HG02981 (cell line): ENCODE results near the gene FBXW5.

Source experiments
- ATAC-seq: cut with Tn5 transposase; IDR thresholded peaks from one replicate; pipeline ENCODE4 v1.9.1; 2021; ENCODE audit warnings: mild to moderate bottlenecking, moderate library complexity; ENCODE audit not compliant: unreplicated experiment

The FBXW5 gene

GRCh38 chr9:136978073-136978864, 33.7 kb upstream of the FBXW5 start:
- no peak for ATAC-seq

DNA sequence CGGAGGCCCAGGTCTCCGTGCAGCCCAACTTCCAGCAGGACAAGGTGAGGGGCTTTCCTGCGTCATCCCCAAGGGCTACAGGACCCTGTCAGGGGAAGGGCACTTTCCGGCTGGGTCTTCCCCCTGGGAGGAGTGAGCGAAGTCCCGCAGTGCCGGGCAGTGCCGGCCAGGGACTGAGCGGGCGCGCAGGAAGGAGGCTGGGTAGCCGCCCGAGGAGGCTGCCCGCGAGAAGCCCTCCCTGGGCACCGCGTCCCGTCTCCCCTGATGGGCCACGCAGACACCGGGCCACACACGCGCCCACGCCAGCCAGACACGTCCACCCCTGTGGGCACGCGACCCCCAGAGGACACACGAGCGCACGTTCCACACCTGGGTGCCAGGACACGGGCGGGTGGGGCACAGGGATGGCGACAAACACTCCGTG, 33.1 kb upstream of the FBXW5 start:
- ATAC-seq = no peak

DNA sequence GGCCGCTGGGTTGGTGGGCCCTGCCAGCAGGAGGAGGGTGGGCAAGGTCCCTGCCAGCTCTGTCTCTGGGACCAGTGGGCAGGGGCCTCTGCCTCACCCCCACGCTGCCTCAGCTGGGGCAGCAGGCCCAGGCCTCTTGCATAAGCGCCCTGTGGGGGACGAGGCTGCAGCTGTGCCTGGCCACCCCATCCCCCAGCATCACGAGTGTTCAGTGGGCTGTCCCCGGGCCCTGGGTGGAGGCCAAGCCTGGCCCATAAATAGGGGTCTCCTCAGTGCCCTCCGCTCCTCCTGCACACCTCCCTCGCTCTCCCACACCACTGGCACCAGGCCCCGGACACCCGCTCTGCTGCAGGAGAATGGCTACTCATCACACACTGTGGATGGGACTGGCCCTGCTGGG, 32.7 kb upstream of the FBXW5 start, which contains the start of gene PTGDS:
PTGDS (plus strand) TSS at position 282 of the 400 bp plus-strand sequence; CDS start at position 357, 75 bp downstream.
- ATAC-seq = no peak

DNA sequence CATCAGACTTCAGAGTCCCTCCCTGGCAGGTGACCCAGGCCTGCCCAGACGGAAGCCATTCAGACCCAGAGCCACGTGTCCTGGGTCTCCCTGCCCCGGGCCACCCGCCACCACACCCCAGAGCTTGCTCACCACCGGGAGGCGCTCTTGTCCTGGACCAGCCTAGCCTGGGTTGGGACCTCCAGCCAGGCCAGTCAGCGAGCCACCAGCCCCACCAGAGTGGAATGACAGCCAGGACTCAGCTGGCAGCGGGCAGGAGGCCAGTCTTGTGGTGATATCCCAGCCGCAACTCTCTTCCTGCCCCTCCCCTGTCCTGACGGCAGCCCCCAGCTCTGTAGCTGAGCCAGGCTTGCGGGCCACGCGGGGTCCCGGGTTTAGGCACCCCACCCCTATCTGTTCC, 31.1 kb upstream of the FBXW5 start:
- ATAC-seq = no peak

- no peak for ATAC-seq
These were observed 30.4 kb upstream of the FBXW5 start for GRCh38 chr9:136974817-136975535.

- no peak for ATAC-seq
These were observed 29.4 kb upstream of the FBXW5 start for GRCh38 chr9:136973618-136974617.

DNA sequence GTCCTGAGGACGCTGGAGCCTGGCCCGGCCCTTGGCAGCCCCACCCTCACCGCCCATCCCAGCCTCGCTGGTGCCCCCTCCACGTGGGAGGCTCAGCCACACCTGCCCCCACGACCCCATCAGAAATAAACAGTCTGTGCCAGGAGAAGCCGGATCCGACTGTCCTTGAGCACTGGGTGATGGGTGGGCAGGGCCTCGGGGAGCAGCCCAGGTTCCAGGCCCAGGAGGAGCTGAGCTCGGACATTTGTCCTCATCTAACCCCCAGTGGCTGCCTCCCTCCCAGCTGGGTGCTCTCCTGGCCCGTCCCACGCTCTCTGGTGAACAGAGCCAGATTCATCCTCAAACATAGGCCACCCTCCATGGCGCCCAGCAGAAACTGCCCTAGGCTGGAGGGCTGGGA, 28.2 kb upstream of the FBXW5 start:
- no peak for ATAC-seq

- ATAC-seq = no peak
These were observed 27.8 kb upstream of the FBXW5 start for GRCh38 chr9:136972335-136972734.

- no peak for ATAC-seq
These were observed 27.2 kb upstream of the FBXW5 start for GRCh38 chr9:136971746-136972145.

DNA sequence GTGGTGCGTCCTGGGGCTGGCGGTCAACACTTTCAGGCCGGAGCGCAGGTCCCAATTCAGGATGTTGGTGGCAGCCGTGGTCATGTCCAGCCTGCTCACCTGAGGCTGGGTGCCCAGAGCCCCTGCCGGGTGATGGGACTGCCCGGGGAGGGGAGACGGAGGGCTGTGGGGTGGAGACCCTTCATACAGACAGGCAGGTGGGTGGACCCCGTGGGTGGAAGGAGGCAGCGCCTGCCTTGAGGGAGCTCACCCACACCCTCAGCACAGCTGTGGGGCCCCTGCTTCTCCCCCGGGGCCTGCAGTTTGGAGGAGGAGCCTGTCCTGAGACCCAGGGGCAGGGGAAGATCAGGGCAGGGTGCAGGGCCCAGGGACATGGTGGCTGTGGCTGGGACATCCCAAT, 25.8 kb upstream of the FBXW5 start:
- no peak for ATAC-seq

GRCh38 chr9:136969774-136970173, 25.2 kb upstream of the FBXW5 start:
- no peak for ATAC-seq

- no peak for ATAC-seq
These were observed 24.6 kb upstream of the FBXW5 start for GRCh38 chr9:136969150-136969549.

GRCh38 chr9:136968333-136969127, 24.0 kb upstream of the FBXW5 start:
- no peak for ATAC-seq

GRCh38 chr9:136965771-136966484, 21.4 kb upstream of the FBXW5 start:
- no peak for ATAC-seq

DNA sequence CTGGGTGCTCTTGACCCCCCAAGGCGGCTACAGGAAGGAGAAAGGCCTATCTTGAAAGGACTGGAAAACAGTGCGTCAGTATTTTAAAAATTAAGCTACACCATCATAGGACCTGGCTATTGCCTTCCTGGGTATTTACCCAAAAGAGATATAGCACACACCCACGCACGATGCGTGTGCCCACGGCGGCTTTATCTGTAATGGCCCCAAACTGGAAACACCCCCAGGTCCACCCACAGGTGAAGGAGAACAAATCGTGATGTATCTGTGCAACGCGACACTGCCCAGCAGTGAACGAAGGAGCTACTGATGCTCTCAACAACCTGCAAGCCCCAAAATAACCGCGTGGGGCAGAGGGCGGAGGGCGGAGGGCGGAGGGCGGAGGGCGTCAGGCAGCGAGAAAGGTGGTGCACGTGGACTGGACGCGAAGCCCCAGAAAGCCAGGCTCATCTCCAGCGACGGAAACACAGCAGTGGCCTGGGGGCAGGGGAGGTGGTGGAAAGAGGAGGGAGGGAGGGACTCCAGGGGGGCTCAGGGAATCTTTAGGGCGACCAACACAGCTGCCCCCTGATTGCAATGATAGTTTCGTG, 20.4 kb upstream of the FBXW5 start:
- ATAC-seq = no peak

DNA sequence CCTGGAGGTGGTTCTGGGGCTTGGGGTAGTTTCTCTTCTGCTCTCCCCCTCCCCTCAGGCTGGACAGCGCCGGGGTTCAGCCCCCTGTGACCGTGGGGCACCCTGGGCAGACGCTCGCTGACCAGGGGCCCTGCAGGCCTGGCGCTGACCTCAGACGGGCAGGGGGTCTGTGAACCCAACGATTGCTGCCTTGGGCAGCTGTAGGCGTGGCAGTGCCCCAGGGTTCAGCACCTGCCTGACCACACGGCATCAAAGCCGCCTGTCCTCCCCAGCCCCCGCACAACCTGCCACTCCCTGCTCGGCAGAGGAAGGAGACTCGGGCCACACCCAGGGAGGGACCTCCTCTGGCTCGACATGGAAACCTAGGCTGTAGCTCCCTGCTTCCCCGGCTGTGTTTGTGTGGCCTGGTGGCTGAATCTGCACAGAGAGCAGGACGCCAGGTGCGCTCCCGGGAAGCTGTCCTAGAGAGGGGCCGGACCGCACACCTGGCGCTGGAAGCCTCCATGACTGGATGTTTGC, 19.7 kb upstream of the FBXW5 start:
- no peak for ATAC-seq

DNA sequence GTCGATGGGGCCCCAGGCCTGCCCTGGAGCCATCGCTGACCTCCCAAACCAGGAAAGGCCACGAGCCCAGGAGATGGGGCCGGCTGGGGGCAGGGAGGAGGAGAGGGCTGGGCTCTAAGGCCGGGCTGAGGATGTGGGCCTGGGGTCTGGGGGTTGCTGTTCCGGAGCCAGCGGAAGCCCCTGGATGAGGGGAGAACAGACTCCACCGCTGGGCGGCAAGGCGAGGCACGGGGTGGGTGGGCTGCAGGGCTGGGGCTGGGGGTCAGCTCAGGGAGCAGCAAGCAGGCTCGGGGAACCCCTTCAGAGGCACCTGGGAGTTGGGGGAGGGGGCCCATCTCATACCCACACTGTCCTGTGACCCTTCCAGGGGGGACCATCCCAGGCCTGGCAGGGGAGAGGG, 19.2 kb upstream of the FBXW5 start:
- no peak for ATAC-seq

- ATAC-seq = no peak
These were observed 18.8 kb upstream of the FBXW5 start for GRCh38 chr9:136963341-136963740.

DNA sequence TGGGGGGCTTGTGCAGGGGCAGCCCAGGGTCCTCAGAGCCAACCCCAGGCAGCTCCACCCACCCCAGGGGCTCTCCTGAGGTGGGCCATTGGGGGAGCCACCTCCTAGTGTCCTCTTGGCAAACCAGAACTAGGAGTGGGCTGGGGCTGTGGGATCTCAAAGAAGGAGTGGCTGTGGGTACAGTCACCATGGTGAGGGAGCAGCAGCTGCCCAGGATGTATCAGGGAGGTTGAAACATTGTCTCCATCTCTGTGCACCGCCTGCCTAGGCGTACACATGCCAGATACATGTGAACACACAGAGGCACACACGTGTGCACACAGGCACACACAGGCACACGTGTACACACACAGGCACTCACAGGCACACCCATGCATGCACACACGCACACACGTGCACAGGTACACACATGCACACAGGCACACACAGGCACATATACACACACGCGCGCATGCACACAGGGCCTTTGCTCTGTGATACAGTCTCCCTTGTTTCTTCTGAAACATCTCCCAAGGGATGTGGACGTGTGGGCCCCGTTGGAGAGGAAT, 18.2 kb upstream of the FBXW5 start:
- ATAC-seq = no peak
